SK-N-SH (cell line): Measurements from ENCODE around the gene CEBPG. TPM values are rescaled to one million over a fixed set of nuclear protein-coding genes. Genes with fewer than 3 reads are reported as not detected.

Experiments used
- CTCF ChIA-PET: fragments of 300-600, 350-600 bp; formaldehyde crosslinking; extraction: SDS; loops from one replicate; lab custom pipeline; 2021; lab: Yijun Ruan, JAX
- POLR2A ChIA-PET: fragments of 350-600 bp; sonication (Branson Sonifier 250); formaldehyde crosslinking; extraction: SDS; loops from one replicate; lab custom pipeline; 2020; ENCODE audit warnings: antibody characterized with exemption, inconsistent platforms; lab: Yijun Ruan, JAX
- DNase-seq: peaks from one replicate; pipeline ENCODE4 v3.0.0; 2012
- H2AFZ ChIP-seq: fragments of 200-600 bp; sonication (generic); 2 replicates; pipeline ENCODE4 v1.8.1; 2016; ENCODE audit warnings: antibody characterized with exemption, mild to moderate bottlenecking, low read depth
- H3F3A ChIP-seq: fragments of 200-600 bp; sonication (generic); replicated peaks from 2 replicates; pipeline ENCODE3; 2016; ENCODE audit warnings: antibody characterized with exemption, mild to moderate bottlenecking; ENCODE audit not compliant: insufficient read depth
- H3K27ac ChIP-seq, 2 experiments: fragments of 200-500 bp in 1 of 2; fragments of 200-600 bp in 1 of 2; sonication (Bioruptor generic) in 1 of 2; sonication (generic), shearing (Covaris generic) in 1 of 2; 2 replicates each; pipeline versions ENCODE4 v1.5.1 to v1.6.1; 2014 to 2016; ENCODE audit warnings: low read depth in 2 of 2, inconsistent platforms in 1 of 2, low read length in 1 of 2, mild to moderate bottlenecking in 1 of 2, mixed read lengths in 1 of 2
- H3K27me3 ChIP-seq: fragments of 200-600 bp; sonication (generic), shearing (Covaris generic); 2 replicates; pipeline ENCODE4 v1.6.1; 2016; ENCODE audit warnings: mixed run types; ENCODE audit not compliant: insufficient read depth
- H3K36me3 ChIP-seq, 2 experiments: fragments of 200-500 bp in 1 of 2; fragments of 200-600 bp in 1 of 2; sonication (Bioruptor generic) in 1 of 2; sonication (generic) in 1 of 2; replicated peaks in 1 of 2; 2 replicates each; pipeline versions ENCODE3 to v1.5.1; 2014 to 2016; ENCODE audit warnings: low read length in 1 of 2, mild to moderate bottlenecking in 1 of 2; ENCODE audit not compliant: insufficient read depth in 2 of 2, control insufficient read depth in 1 of 2
- H3K4me1 ChIP-seq, 2 experiments: fragments of 200-500 bp in 1 of 2; fragments of 200-600 bp in 1 of 2; sonication (Bioruptor generic) in 1 of 2; sonication (generic), shearing (Covaris generic) in 1 of 2; 2 replicates each; pipeline versions ENCODE4 v1.5.1 to v1.6.1; 2014 to 2016; ENCODE audit warnings: low read depth in 1 of 2, low read length in 1 of 2, mixed run types in 1 of 2; ENCODE audit not compliant: insufficient read depth in 2 of 2, control insufficient read depth in 1 of 2
- H3K4me2 ChIP-seq: fragments of 200-600 bp; sonication (generic), shearing (Covaris generic); 2 replicates; pipeline ENCODE4 v1.6.1; 2017; ENCODE audit warnings: mixed run types
- H3K4me3 ChIP-seq, 2 experiments: fragments of 200-500 bp in 1 of 2; fragments of 200-600 bp in 1 of 2; sonication (Bioruptor generic) in 1 of 2; sonication (generic), shearing (Covaris generic) in 1 of 2; 2 replicates each; pipeline versions ENCODE4 v1.5.1 to v1.8.1; 2014 to 2016; ENCODE audit warnings: low read depth in 2 of 2, inconsistent platforms in 1 of 2, low read length in 1 of 2, mild to moderate bottlenecking in 1 of 2, mixed read lengths in 1 of 2, moderate library complexity in 1 of 2
- H3K79me2 ChIP-seq: fragments of 200-600 bp; sonication (generic); 2 replicates; pipeline ENCODE4 v1.8.1; 2017; ENCODE audit warnings: mild to moderate bottlenecking; ENCODE audit not compliant: insufficient read depth
- H3K9ac ChIP-seq: fragments of 200-600 bp; sonication (generic); 2 replicates; pipeline ENCODE4 v1.6.1; 2017; ENCODE audit warnings: mixed run types
- H3K9me2 ChIP-seq: fragments of 200-600 bp; sonication (generic); 2 replicates; pipeline ENCODE4 v1.6.1; 2017; ENCODE audit warnings: mixed run types
- H3K9me3 ChIP-seq: fragments of 200-600 bp; sonication (generic); 2 replicates; pipeline ENCODE4 v1.6.1; 2017; ENCODE audit warnings: mixed run types, mild to moderate bottlenecking, moderate library complexity
- H4K20me1 ChIP-seq: fragments of 200-600 bp; sonication (generic); 2 replicates; pipeline ENCODE4 v1.6.1; 2017; ENCODE audit warnings: mild to moderate bottlenecking, mixed run types; ENCODE audit not compliant: insufficient read depth
- CHD2 ChIP-seq: fragments of 150-350 bp; IDR thresholded peaks from 2 replicates; pipeline ENCODE4 v1.6.1; 2018; ENCODE audit warnings: low read length; ENCODE audit not compliant: partially characterized antibody
- ELF1 ChIP-seq: IDR thresholded peaks from 2 replicates; pipeline ENCODE4 v1.4.0; 2012
- EP300 ChIP-seq, 2 experiments: IDR thresholded peaks; 2 replicates each; pipeline versions ENCODE4 v1.4.0 to v1.6.1; 2012; ENCODE audit warnings: borderline replicate concordance in 1 of 2, low read depth in 1 of 2, low read length in 1 of 2
- EZH2phosphoT487 ChIP-seq: fragments of 200-600 bp; sonication (generic); IDR thresholded peaks from 2 replicates; pipeline ENCODE4 v1.6.1; 2017; ENCODE audit warnings: low read depth, mixed run types, mild to moderate bottlenecking, antibody characterized with exemption, moderate library complexity, borderline replicate concordance
- FOSL2 ChIP-seq: IDR thresholded peaks from 2 replicates; pipeline ENCODE4 v1.4.0; 2012; ENCODE audit warnings: low read depth, mild to moderate bottlenecking, moderate library complexity, borderline replicate concordance
- FOXJ3 ChIP-seq: sonication (generic); formaldehyde crosslinking; IDR thresholded peaks from 2 replicates; pipeline ENCODE4 v1.5.1; 2020; ENCODE audit warnings: mild to moderate bottlenecking, missing genetic modification reagents
- GATA2 ChIP-seq: sonication (generic); formaldehyde crosslinking; IDR thresholded peaks from 2 replicates; pipeline ENCODE4 v1.5.0; 2020; ENCODE audit warnings: mild to moderate bottlenecking, missing genetic modification reagents
- JUND ChIP-seq: IDR thresholded peaks from 2 replicates; pipeline ENCODE4 v1.4.0; 2012
- MEF2A ChIP-seq: IDR thresholded peaks from 2 replicates; pipeline ENCODE4 v1.4.0; 2012; ENCODE audit warnings: low read depth, borderline replicate concordance
- PBX3 ChIP-seq: IDR thresholded peaks from 2 replicates; pipeline ENCODE4; 2012
- POLR2AphosphoS5 ChIP-seq: IDR thresholded peaks from 2 replicates; pipeline ENCODE4 v1.6.1; 2012; ENCODE audit warnings: low read depth, low read length
- RCOR1 ChIP-seq: fragments of 150-350 bp; IDR thresholded peaks from 2 replicates; pipeline ENCODE4 v1.6.1; 2017; ENCODE audit warnings: antibody characterized with exemption, low read length
- TCF12 ChIP-seq: IDR thresholded peaks from 2 replicates; pipeline ENCODE4 v1.4.0; 2012
- WGBS: methylation state at CpG from one replicate; pipeline ENCODE4 v1.1.6; 2017; ENCODE audit warnings: low lambda C conversion rate; 5-methylcytosine and 5-hydroxymethylcytosine counted together
- polyA plus RNA-seq, 3 experiments: library from polyadenylated mRNA; depleted of rRNA; stranded (reverse); fragments of >200 nt; gene quantifications; 2 replicates each; pipeline ENCODE4 v1.2.3, GENCODE V29; 2012
- TF ChIP-seq, protein P1 (sequence below): fragments of 200-600 bp; sonication (generic); IDR thresholded peaks from 2 replicates; pipeline ENCODE4 v1.6.1; 2017; ENCODE audit warnings: antibody characterized with exemption, mild to moderate bottlenecking, moderate library complexity
- TF ChIP-seq, protein P2 (sequence below): IDR thresholded peaks from 2 replicates; pipeline ENCODE4 v1.4.0; 2012; ENCODE audit warnings: low read depth, borderline replicate concordance
- TF ChIP-seq, protein P3 (sequence below): IDR thresholded peaks from 2 replicates; pipeline ENCODE4 v1.6.1; 2012; ENCODE audit warnings: mild to moderate bottlenecking, low read depth, low read length, moderate library complexity

The CEBPG gene
- polyA plus RNA-seq, 1 of the 3 experiments (the other 2 are of a cell fraction) = 9.1 TPM

- Histone ChIP-seq H3F3A (peaks cover 11% of the 10 kb centered on the region), H3K36me3 (no peaks in the 10 kb centered on the region), H3K4me1 (no peaks in the 10 kb centered on the region), H3K27ac (no peak overlapping the region), H3K4me2 (no peak overlapping the region), H2AFZ (peak overlapping the region; percentile 35; the same call in 1 of the 2 replicates), H3K27me3 (peaks cover 13% of the 10 kb centered on the region), H4K20me1 (no peaks in the 10 kb centered on the region), H3K9me3 (no peaks in the 10 kb centered on the region), H3K4me3 (no peak overlapping the region), H3K9ac (no peak overlapping the region), H3K9me2 (no peaks in the 10 kb centered on the region), H3K79me2 (no peaks in the 10 kb centered on the region)
- 0 out of 2 replicates have a peak, but pooled peaks have one; percentile 10 for TF ChIP-seq FOSL2
- TF ChIP-seq CHD2 = no peak
- TF ChIP-seq, protein P1, sequence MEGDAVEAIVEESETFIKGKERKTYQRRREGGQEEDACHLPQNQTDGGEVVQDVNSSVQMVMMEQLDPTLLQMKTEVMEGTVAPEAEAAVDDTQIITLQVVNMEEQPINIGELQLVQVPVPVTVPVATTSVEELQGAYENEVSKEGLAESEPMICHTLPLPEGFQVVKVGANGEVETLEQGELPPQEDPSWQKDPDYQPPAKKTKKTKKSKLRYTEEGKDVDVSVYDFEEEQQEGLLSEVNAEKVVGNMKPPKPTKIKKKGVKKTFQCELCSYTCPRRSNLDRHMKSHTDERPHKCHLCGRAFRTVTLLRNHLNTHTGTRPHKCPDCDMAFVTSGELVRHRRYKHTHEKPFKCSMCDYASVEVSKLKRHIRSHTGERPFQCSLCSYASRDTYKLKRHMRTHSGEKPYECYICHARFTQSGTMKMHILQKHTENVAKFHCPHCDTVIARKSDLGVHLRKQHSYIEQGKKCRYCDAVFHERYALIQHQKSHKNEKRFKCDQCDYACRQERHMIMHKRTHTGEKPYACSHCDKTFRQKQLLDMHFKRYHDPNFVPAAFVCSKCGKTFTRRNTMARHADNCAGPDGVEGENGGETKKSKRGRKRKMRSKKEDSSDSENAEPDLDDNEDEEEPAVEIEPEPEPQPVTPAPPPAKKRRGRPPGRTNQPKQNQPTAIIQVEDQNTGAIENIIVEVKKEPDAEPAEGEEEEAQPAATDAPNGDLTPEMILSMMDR = no peak
- TF ChIP-seq, protein P2, sequence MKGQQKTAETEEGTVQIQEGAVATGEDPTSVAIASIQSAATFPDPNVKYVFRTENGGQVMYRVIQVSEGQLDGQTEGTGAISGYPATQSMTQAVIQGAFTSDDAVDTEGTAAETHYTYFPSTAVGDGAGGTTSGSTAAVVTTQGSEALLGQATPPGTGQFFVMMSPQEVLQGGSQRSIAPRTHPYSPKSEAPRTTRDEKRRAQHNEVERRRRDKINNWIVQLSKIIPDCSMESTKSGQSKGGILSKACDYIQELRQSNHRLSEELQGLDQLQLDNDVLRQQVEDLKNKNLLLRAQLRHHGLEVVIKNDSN = peak; percentile 60; the same call in 1 of the 2 replicates
- no peak for TF ChIP-seq RCOR1
- TF ChIP-seq MEF2A = no peak
- WGBS = 46% methylated on average over 5 of the region's 5 CpGs
- CTCF ChIA-PET = interaction anchor here (1.0 to 1.4 kb wide), 4 partner anchors 11 to 66 kb away, joined by 3 to 5 read pairs (median 4); partner anchors contain the start of gene CEBPA
- no peak for DNase-seq
- POLR2A ChIA-PET = no interaction called here
Observed at GRCh38 chr19:33368074-33368864, 5.2 kb upstream of the CEBPG start.

DNA sequence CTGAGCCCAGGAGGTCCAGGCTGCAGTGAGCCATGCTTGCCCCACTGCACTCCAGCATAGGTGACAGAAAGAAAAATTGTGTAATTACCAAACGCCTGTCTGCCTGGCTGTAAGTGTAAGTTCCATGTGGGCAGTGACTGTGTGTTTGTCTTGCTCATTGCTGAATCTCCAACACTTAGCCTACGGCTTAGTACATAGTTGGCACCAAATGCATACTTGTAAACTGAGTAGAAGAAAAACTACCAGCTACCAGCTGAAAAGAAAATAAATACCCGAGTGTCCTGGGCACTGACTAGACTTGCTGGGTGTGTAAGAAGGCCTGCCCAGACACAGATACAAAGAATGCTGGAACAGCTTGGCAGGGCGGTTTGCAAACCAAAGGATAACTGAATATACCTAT is 2.7 kb upstream of the CEBPG start:
- CTCF ChIA-PET = interaction anchor here (1.2 kb wide), 1 partner anchor 70 kb away, joined by 3 read pairs; no protein-coding TSS in a partner anchor
- Histone ChIP-seq H3K27me3 (no peaks in the 10 kb centered on the region; the same call in 1 of the 2 replicates), H3K36me3 (no peaks in the 10 kb centered on the region), H4K20me1 (peaks cover 16% of the 10 kb centered on the region), H3K27ac (no peak overlapping the region), H3K9ac (no peak overlapping the region), H3K9me3 (no peaks in the 10 kb centered on the region), H3K9me2 (no peaks in the 10 kb centered on the region), H3K4me3 (no peak overlapping the region), H2AFZ (no peak overlapping the region), H3F3A (peaks cover 15% of the 10 kb centered on the region), H3K4me2 (no peak overlapping the region), H3K79me2 (peaks cover 18% of the 10 kb centered on the region), H3K4me1 (peaks cover 6 to 13% of the 10 kb centered on the region in 2 experiments; a peak in 2 of 4 replicates)
- WGBS = 75% methylated on average over 4 of the region's 4 CpGs
- DNase-seq = no peak
- POLR2A ChIA-PET = no interaction called here
- TF ChIP-seq EP300 (IDR thresholded peaks at IDR 0.05; ENCODE audit: borderline replicate concordance in 1 of 2, low read depth in 1 of 2, low read length in 1 of 2) (no peak), GATA2 (CRISPR knock-in tag) (no peak), TCF12 (no peak), EZH2phosphoT487 (no peak), MEF2A (no peak), ELF1 (no peak), POLR2AphosphoS5 (no peak), PBX3 (no peak), FOXJ3 (CRISPR knock-in tag) (no peak), RCOR1 (no peak), JUND (no peak)
- TF ChIP-seq, protein P2 = no peak
- TF ChIP-seq, protein P3, sequence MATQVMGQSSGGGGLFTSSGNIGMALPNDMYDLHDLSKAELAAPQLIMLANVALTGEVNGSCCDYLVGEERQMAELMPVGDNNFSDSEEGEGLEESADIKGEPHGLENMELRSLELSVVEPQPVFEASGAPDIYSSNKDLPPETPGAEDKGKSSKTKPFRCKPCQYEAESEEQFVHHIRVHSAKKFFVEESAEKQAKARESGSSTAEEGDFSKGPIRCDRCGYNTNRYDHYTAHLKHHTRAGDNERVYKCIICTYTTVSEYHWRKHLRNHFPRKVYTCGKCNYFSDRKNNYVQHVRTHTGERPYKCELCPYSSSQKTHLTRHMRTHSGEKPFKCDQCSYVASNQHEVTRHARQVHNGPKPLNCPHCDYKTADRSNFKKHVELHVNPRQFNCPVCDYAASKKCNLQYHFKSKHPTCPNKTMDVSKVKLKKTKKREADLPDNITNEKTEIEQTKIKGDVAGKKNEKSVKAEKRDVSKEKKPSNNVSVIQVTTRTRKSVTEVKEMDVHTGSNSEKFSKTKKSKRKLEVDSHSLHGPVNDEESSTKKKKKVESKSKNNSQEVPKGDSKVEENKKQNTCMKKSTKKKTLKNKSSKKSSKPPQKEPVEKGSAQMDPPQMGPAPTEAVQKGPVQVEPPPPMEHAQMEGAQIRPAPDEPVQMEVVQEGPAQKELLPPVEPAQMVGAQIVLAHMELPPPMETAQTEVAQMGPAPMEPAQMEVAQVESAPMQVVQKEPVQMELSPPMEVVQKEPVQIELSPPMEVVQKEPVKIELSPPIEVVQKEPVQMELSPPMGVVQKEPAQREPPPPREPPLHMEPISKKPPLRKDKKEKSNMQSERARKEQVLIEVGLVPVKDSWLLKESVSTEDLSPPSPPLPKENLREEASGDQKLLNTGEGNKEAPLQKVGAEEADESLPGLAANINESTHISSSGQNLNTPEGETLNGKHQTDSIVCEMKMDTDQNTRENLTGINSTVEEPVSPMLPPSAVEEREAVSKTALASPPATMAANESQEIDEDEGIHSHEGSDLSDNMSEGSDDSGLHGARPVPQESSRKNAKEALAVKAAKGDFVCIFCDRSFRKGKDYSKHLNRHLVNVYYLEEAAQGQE = no peak
